Effector memory CD4-positive, alpha-beta T cell (primary cell): ENCODE measurements around the gene PPFIA3.

Source experiments
- DNase-seq, 3 donors: peaks; one replicate each; pipeline ENCODE4 v3.0.0-alpha.2; 2020
- H3K27ac ChIP-seq: 2 replicates; pipeline ENCODE4 v1.7.0; 2013; ENCODE audit warnings: mild to moderate bottlenecking, low read length, moderate library complexity; ENCODE audit not compliant: insufficient read depth, poor library complexity, severe bottlenecking
- H3K27me3 ChIP-seq: replicated peaks from 2 replicates; pipeline ENCODE4 v1.7.0; 2013; ENCODE audit warnings: mild to moderate bottlenecking, low read length; ENCODE audit not compliant: insufficient read depth, control insufficient read depth, poor library complexity, severe bottlenecking
- H3K36me3 ChIP-seq: 2 replicates; pipeline ENCODE4 v1.7.0; 2013; ENCODE audit warnings: mild to moderate bottlenecking, low read length, moderate library complexity; ENCODE audit not compliant: control insufficient read depth, insufficient read depth
- H3K4me1 ChIP-seq: 2 replicates; pipeline ENCODE4 v1.7.0; 2013; ENCODE audit warnings: low read length, mild to moderate bottlenecking; ENCODE audit not compliant: control insufficient read depth, insufficient read depth, poor library complexity, severe bottlenecking
- H3K4me3 ChIP-seq: 2 replicates; pipeline ENCODE4 v1.7.0; 2013; ENCODE audit warnings: low read length, low read depth, mild to moderate bottlenecking; ENCODE audit not compliant: insufficient read depth, poor library complexity, severe bottlenecking
- H3K9me3 ChIP-seq: 2 replicates; pipeline ENCODE4 v1.7.0; 2013; ENCODE audit warnings: mild to moderate bottlenecking, low read length, moderate library complexity; ENCODE audit not compliant: control insufficient read depth

PPFIA3 gene

GRCh38 chr19:49149652-49150105, 30.3 kb downstream of the PPFIA3 start:
- Histone ChIP-seq H3K4me3 (peak overlapping the region; percentile 59), H3K4me1 (peaks cover 30% of the 10 kb centered on the region), H3K27me3 (peaks cover 43% of the 10 kb centered on the region), H3K9me3 (no peaks in the 10 kb centered on the region), H3K36me3 (no peaks in the 10 kb centered on the region), H3K27ac (no peak overlapping the region)
- DNase-seq = no peak

DNA sequence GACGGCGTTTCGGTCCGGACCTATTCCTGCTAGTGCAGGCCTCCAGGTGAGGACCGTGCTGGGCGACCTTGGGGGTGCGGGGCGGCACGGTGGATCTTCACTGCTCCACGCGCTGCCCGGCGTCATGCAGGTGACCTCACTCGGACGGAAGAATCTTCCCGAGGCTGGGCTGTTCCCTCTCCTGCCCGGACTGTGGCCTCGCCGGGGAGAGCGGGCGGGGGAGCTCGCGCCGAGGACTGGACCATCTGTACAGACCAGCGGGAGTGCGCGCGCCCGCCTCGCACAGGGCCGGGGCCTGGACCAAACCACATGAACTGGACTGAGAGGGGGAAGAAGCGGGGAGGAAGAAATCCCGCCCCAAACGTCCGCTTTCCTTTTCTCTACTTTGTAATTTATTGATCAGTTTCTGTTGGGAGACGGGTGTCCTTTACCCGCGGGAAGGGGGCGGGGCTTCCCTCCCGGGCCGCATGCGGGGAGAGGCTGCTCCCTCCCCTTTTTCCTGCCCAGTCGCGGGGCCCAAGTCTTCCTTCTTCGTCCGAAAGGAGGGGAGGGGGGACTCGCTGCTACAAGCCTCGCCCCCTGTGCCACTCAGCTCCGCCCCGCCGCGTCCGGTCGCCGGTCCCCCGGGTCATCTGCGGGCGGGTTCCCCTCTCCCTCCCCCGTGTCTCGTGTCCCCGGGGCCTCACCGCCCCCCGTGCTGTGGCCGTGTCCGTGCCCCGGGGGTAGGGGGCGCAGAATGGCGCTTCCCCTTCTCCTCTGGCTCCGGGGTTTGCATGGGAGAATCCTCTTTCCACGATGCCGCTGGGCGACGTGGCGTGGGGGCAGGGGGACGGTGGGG, 31.0 kb downstream of the PPFIA3 start:
- H3K4me1 ChIP-seq = peaks cover 30% of the 10 kb centered on the region

GRCh38 chr19:49150944-49151243, 31.6 kb downstream of the PPFIA3 start:
- H3K27me3 ChIP-seq = peaks cover 39% of the 10 kb centered on the region
- no peaks in the 10 kb centered on the region for H3K9me3 ChIP-seq
- H3K27ac ChIP-seq = no peak overlapping the region
- H3K4me3 ChIP-seq = peak overlapping the region; percentile 59
- peaks cover 30% of the 10 kb centered on the region for H3K4me1 ChIP-seq
- no peak for DNase-seq
- H3K36me3 ChIP-seq = no peaks in the 10 kb centered on the region

More for the DNA sequence above, 31.0 kb downstream of the PPFIA3 start:
- Histone ChIP-seq H3K4me3 (peak overlapping the region; percentile 59), H3K36me3 (no peaks in the 10 kb centered on the region), H3K27me3 (peaks cover 43% of the 10 kb centered on the region), H3K9me3 (no peaks in the 10 kb centered on the region), H3K27ac (no peak overlapping the region)
- DNase-seq = peak in 2 of 3 donors; percentile 20 to 37

DNA sequence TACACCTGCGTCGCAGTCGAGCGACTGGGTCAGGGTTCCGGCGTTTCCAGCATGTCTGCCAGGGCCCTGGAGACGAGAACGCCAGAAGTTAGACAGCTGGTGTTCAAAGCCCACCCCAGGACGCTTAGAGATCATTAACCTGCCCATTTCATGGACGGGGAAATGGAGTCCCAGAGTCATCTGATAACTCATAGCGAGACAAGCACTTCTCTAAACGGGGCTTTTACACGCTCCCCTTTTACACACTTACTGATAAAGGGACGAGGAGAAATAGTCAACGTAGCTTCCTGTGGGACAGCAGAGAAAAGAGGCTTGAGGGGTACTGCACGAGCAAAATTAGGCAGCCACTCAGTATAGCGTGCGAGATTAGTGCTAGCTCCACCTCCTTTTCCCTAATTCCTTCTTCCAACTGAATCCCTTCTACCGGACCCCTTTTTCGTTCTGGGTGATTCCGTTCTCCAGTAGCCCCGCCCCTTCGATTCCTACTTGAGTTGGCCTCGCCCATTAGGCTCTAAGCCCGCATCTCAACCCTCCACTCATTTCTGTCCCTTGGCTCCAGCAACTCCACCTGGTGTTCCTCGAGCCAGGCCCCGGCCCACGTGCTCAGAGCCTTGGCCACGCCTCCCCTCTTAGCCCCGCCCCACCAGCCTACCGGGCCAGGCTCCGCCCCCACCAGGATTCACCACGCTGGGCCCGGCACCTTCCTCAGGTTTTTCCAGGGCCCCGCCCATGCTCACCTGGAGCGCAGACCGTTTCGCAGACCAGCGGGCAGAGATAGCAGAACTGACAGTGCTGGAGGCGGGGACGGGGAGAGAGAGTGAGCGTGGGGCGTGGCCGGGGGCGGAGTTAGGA, 32.1 kb downstream of the PPFIA3 start:
- no peaks in the 10 kb centered on the region for H3K9me3 ChIP-seq
- H3K27me3 ChIP-seq = peaks cover 34% of the 10 kb centered on the region
- no peaks in the 10 kb centered on the region for H3K36me3 ChIP-seq
- no peak overlapping the region for H3K4me3 ChIP-seq
- peaks cover 26% of the 10 kb centered on the region for H3K4me1 ChIP-seq
- DNase-seq = peak in 1 of 3 donors; percentile 26
- no peak overlapping the region for H3K27ac ChIP-seq

DNA sequence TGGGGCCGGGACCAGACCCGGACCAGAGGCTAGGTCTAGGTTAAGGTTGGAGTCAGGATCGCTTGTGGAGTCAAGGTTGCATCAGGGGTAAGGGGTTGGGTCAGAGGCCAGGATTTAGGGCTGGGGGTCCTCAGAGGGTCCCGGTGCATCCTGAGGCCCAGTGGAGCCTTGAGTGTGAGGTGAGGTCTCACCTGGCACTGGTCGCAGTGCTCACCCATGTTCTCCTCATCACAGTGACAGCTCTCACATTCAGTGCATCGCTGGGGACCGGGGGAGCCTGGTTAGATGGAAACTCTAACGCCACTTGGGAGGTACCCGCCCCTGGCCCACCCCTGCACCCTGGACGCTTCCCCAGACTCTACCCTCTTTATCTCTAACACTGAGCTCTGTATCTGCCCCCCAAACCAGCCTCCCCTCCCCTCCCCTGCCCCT, 32.8 kb downstream of the PPFIA3 start:
- H3K9me3 ChIP-seq = no peaks in the 10 kb centered on the region

DNA sequence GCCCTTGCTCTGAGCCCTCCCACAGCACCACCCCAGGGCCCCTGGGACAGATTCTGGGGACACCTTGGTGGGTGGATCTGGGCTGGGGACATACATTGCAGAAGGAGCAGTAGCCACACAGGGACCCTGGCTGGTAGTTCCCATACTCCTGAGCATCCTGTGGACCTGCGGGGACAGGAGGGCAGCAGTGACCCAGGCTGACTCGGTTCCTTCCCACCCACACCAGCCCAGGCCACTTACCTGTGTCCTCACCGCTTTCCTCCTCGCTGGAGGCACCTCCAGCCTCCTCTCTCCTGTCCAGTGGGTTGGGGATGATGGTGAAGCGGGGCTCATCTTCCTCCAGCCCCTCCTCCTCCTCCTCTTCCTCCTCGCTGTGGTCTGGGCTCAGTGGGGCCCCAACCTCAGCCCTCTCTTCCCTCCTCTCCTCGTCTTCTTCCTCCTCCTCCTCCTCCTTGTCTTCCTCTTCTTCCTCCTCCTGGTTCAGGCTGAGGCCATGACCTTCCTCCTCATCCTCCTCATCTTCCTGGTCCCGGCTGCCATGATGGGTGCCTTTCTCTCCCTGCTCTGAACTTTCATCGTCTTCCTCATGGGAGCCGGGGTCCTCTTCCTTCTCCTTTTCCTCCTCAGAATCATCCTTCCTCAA, 33.9 kb downstream of the PPFIA3 start:
- Histone ChIP-seq H3K4me3 (no peak overlapping the region), H3K27ac (no peak overlapping the region), H3K36me3 (no peaks in the 10 kb centered on the region), H3K9me3 (no peaks in the 10 kb centered on the region), H3K27me3 (peaks cover 45% of the 10 kb centered on the region), H3K4me1 (peaks cover 26% of the 10 kb centered on the region)
- DNase-seq = no peak

More for the DNA sequence above, 32.8 kb downstream of the PPFIA3 start:
- Histone ChIP-seq H3K27me3 (peaks cover 34% of the 10 kb centered on the region), H3K27ac (no peak overlapping the region), H3K4me3 (no peak overlapping the region), H3K4me1 (peaks cover 26% of the 10 kb centered on the region), H3K36me3 (no peaks in the 10 kb centered on the region)
- DNase-seq = no peak

- no peak overlapping the region for H3K27ac ChIP-seq
- no peaks in the 10 kb centered on the region for H3K9me3 ChIP-seq
- H3K27me3 ChIP-seq = peaks cover 44% of the 10 kb centered on the region
- no peaks in the 10 kb centered on the region for H3K36me3 ChIP-seq
- DNase-seq = no peak
- no peak overlapping the region for H3K4me3 ChIP-seq
- H3K4me1 ChIP-seq = peaks cover 21% of the 10 kb centered on the region
Observed at GRCh38 chr19:49154279-49154678, 34.9 kb downstream of the PPFIA3 start.

- Histone ChIP-seq H3K27me3 (peaks cover 41% of the 10 kb centered on the region), H3K27ac (no peak within 1 kb of the TSS), H3K4me1 (peaks cover 11% of the 10 kb centered on the region), H3K36me3 (no peaks in the 10 kb centered on the region), H3K4me3 (no peak within 1 kb of the TSS), H3K9me3 (no peaks in the 10 kb centered on the region)
- no peak for DNase-seq
Observed at GRCh38 chr19:49155005-49155819, 35.9 kb downstream of the PPFIA3 start, which contains the start of gene HRC. Gene HRC, minus strand, starts transcription at chr19:49155396. Its CDS starts 159 bp downstream, at chr19:49155237.

DNA sequence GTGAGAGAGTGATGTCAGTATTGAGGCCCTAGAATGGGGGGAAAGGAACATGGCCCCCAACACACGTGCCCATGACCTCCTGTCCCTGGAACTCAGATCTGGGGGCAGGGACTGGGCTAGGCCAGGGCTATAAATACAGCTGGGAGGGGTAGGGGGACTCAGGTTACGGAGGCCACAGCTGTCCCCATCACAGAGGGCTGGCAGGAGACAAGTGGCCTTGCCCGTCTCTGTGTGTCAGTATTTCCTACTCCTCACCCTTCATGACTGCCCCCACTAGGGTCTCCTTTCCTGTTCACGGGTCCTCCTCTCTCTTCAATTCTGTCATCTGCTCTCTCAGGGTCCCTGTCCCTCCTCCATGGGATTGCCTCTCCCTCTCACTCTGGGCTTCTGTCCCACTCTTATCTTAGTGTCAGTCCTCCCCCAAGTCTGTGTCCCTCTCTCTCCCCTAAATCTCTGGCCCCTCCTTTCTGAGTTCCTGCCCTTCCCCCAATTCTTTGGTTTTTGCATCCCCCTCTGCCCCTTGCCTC, 36.5 kb downstream of the PPFIA3 start:
- no peak for DNase-seq
- Histone ChIP-seq H3K9me3 (no peaks in the 10 kb centered on the region), H3K4me3 (no peak overlapping the region), H3K27me3 (peaks cover 34% of the 10 kb centered on the region), H3K36me3 (no peaks in the 10 kb centered on the region), H3K4me1 (peaks cover 5% of the 10 kb centered on the region), H3K27ac (no peak overlapping the region)
